ENCODE data around the gene MED13L. TPM values are rescaled to one million over a fixed set of nuclear protein-coding genes. Genes with fewer than 3 reads are reported as not detected.

Gene MED13L
- total and polyA plus RNA-seq, 2 donors (not counting 1 experiment from before 2014, with no cell fraction given): 56.5 to 97.3 TPM

- Histone ChIP-seq H3K36me3 (ENCODE audit: control insufficient read depth, insufficient read depth, low read length) (no peaks in the 10 kb centered on the region), H3K9ac (ENCODE audit: insufficient read depth, low read length) (no peak overlapping the region), H3K79me2 (ENCODE audit: control insufficient read depth, insufficient read depth, low read length) (peaks cover 75% of the 10 kb centered on the region), H3K27ac (ENCODE audit: insufficient read depth, low read length) (no peak overlapping the region), H3K4me1 (ENCODE audit: control insufficient read depth, extremely low read depth, insufficient read depth, low read length) (peaks cover 20% of the 10 kb centered on the region), H4K20me1 (ENCODE audit: control insufficient read depth, extremely low read depth, insufficient read depth, low read length) (peaks cover 10% of the 10 kb centered on the region), H3K4me2 (ENCODE audit: extremely low read depth, insufficient read depth, low read length) (no peak overlapping the region), H3K27me3 (ENCODE audit: control insufficient read depth, insufficient read depth, low read length) (no peaks in the 10 kb centered on the region), H2AFZ (ENCODE audit: low read length) (no peak overlapping the region), H3K9me3 (ENCODE audit: control insufficient read depth, insufficient read depth, low read depth, low read length) (no peaks in the 10 kb centered on the region), H3K4me3 (replicated peaks in 1 of 4; ENCODE audit: control extremely low read depth in 1 of 4, insufficient read depth in 1 of 4, low read depth in 3 of 4, low read length in 4 of 4) (no peak overlapping the region)
- TF ChIP-seq CTCF (conservative IDR thresholded peaks at IDR 0.05 in 1 of 2, IDR thresholded peaks at IDR 0.05 in 1 of 2; ENCODE audit: low read depth in 1 of 2, low read length in 2 of 2) (no peak), EZH2 (IDR thresholded peaks at IDR 0.05; ENCODE audit: low read length, missing control alignments) (no peak)
- no peak for DNase-seq (ENCODE audit: low read depth in 2 of 2)
Observed at GRCh38 chr12:116145451-116145850, 132.0 kb downstream of the MED13L start.

- Histone ChIP-seq H3K4me2 (ENCODE audit: extremely low read depth, insufficient read depth, low read length) (peak overlapping the region; percentile 63), H3K9ac (ENCODE audit: insufficient read depth, low read length) (no peak overlapping the region), H3K27me3 (ENCODE audit: control insufficient read depth, insufficient read depth, low read length) (no peaks in the 10 kb centered on the region), H3K79me2 (ENCODE audit: control insufficient read depth, insufficient read depth, low read length) (peaks cover 77% of the 10 kb centered on the region), H3K9me3 (ENCODE audit: control insufficient read depth, insufficient read depth, low read depth, low read length) (no peaks in the 10 kb centered on the region), H2AFZ (ENCODE audit: low read length) (no peak overlapping the region), H3K4me3 (replicated peaks in 1 of 4; ENCODE audit: control extremely low read depth in 1 of 4, insufficient read depth in 1 of 4, low read depth in 3 of 4, low read length in 4 of 4) (no peak overlapping the region), H4K20me1 (ENCODE audit: control insufficient read depth, extremely low read depth, insufficient read depth, low read length) (peaks cover 6% of the 10 kb centered on the region), H3K4me1 (ENCODE audit: control insufficient read depth, extremely low read depth, insufficient read depth, low read length) (peaks cover 18% of the 10 kb centered on the region), H3K36me3 (ENCODE audit: control insufficient read depth, insufficient read depth, low read length) (no peaks in the 10 kb centered on the region), H3K27ac (ENCODE audit: insufficient read depth, low read length) (peak overlapping the region; percentile 30)
- no peak for DNase-seq (ENCODE audit: low read depth in 2 of 2)
- TF ChIP-seq CTCF (conservative IDR thresholded peaks at IDR 0.05 in 1 of 2, IDR thresholded peaks at IDR 0.05 in 1 of 2; ENCODE audit: low read depth in 1 of 2, low read length in 2 of 2) (no peak), EZH2 (IDR thresholded peaks at IDR 0.05; ENCODE audit: low read length, missing control alignments) (no peak)
Observed at GRCh38 chr12:116144384-116144783, 133.1 kb downstream of the MED13L start.

- no peaks in the 10 kb centered on the region for H3K9me3 ChIP-seq (ENCODE audit: control insufficient read depth, insufficient read depth, low read depth, low read length)
- peak overlapping the region in 1 of 4 experiments; percentile 13 for H3K4me3 ChIP-seq (replicated peaks in 1 of 4; ENCODE audit: control extremely low read depth in 1 of 4, insufficient read depth in 1 of 4, low read depth in 3 of 4, low read length in 4 of 4)
- H2AFZ ChIP-seq (ENCODE audit: low read length): no peak overlapping the region
- no peaks in the 10 kb centered on the region for H3K36me3 ChIP-seq (ENCODE audit: control insufficient read depth, insufficient read depth, low read length)
- H3K27ac ChIP-seq (ENCODE audit: insufficient read depth, low read length): peak overlapping the region; percentile 30
- peak; percentile 64 to 89 for DNase-seq (ENCODE audit: low read depth in 2 of 2)
- H3K9ac ChIP-seq (ENCODE audit: insufficient read depth, low read length): no peak overlapping the region
- peaks cover 5% of the 10 kb centered on the region for H4K20me1 ChIP-seq (ENCODE audit: control insufficient read depth, extremely low read depth, insufficient read depth, low read length)
- no peak for TF ChIP-seq EZH2 (IDR thresholded peaks at IDR 0.05; ENCODE audit: low read length, missing control alignments)
- TF ChIP-seq CTCF (conservative IDR thresholded peaks at IDR 0.05 in 1 of 2, IDR thresholded peaks at IDR 0.05 in 1 of 2; ENCODE audit: low read depth in 1 of 2, low read length in 2 of 2): no peak
- peaks cover 77% of the 10 kb centered on the region for H3K79me2 ChIP-seq (ENCODE audit: control insufficient read depth, insufficient read depth, low read length)
- peak overlapping the region; percentile 63 for H3K4me2 ChIP-seq (ENCODE audit: extremely low read depth, insufficient read depth, low read length)
- peaks cover 18% of the 10 kb centered on the region for H3K4me1 ChIP-seq (ENCODE audit: control insufficient read depth, extremely low read depth, insufficient read depth, low read length)
- H3K27me3 ChIP-seq (ENCODE audit: control insufficient read depth, insufficient read depth, low read length): no peaks in the 10 kb centered on the region
Observed at GRCh38 chr12:116143909-116144308, 133.6 kb downstream of the MED13L start.
